Stimulated activated CD4-positive, alpha-beta T cell treated with anti-CD3 and anti-CD28 coated beads, Interleukin-12 subunit alpha, Interleukin-12 subunit beta, amount 100 ng/mL, for 24 hours (primary cell): Measurements from ENCODE around the gene ARID1A.
"Not testable (repeated sequence)": the region's sequence is repeated elsewhere in the genome, so short reads cannot be mapped to it uniquely, and the experiment has no call there.

Source experiments
- DNase-seq, 2 experiments: peaks; one replicate each; pipeline ENCODE4 v3.0.0-alpha.2; 2020; ENCODE audit warnings: low read depth in 2 of 2

Gene ARID1A

GRCh38 chr1:26787706-26788514, 92.1 kb downstream of the ARID1A start, which contains the start of gene PIGV:
Gene PIGV (plus strand): TSS chr1:26787950. CDS start chr1:26790816, 2,866 bp downstream.
- DNase-seq, result peak; percentile 80 to 81

- no peak for DNase-seq
Observed at GRCh38 chr1:26788515-26788785, 92.6 kb downstream of the ARID1A start.

- DNase-seq, result peak; percentile 75 to 86
Observed at GRCh38 chr1:26788836-26789611, 93.2 kb downstream of the ARID1A start.

- DNase-seq, result no peak
Observed at GRCh38 chr1:26789612-26789865, 93.7 kb downstream of the ARID1A start.

GRCh38 chr1:26789931-26790330, 94.1 kb downstream of the ARID1A start:
- no peak for DNase-seq

- no peak for DNase-seq
Observed at GRCh38 chr1:26790551-26790953, 94.7 kb downstream of the ARID1A start.

- DNase-seq, result no peak
Observed at GRCh38 chr1:26791148-26791547, 95.3 kb downstream of the ARID1A start.

GRCh38 chr1:26791626-26792025, 95.8 kb downstream of the ARID1A start:
- no peak for DNase-seq

- no peak for DNase-seq
Observed at GRCh38 chr1:26792924-26793323, 97.1 kb downstream of the ARID1A start.

GRCh38 chr1:26794391-26794790, 98.6 kb downstream of the ARID1A start:
- no peak for DNase-seq

GRCh38 chr1:26797627-26798026, 101.8 kb downstream of the ARID1A start:
- no peak for DNase-seq

- DNase-seq, result no peak
Observed at GRCh38 chr1:26799479-26800142, 103.8 kb downstream of the ARID1A start.

- not testable (repeated sequence) for DNase-seq
Observed at GRCh38 chr1:26803932-26804331, 108.1 kb downstream of the ARID1A start.

GRCh38 chr1:26810105-26810504, 114.3 kb downstream of the ARID1A start:
- DNase-seq, result peak; percentile 46 to 67

GRCh38 chr1:26811057-26811456, 115.2 kb downstream of the ARID1A start:
- DNase-seq, result no peak

- no peak for DNase-seq
Observed at GRCh38 chr1:26811708-26812107, 115.9 kb downstream of the ARID1A start.

GRCh38 chr1:26814377-26814776, 118.6 kb downstream of the ARID1A start:
- no peak for DNase-seq

GRCh38 chr1:26814893-26815292, 119.1 kb downstream of the ARID1A start:
- no peak for DNase-seq

- no peak for DNase-seq
Observed at GRCh38 chr1:26820784-26821269, 125.0 kb downstream of the ARID1A start.

- DNase-seq, result no peak
Observed at GRCh38 chr1:26822737-26823395, 127.1 kb downstream of the ARID1A start.

GRCh38 chr1:26824731-26825130, 128.9 kb downstream of the ARID1A start:
- no peak for DNase-seq
